HG03432 (cell line): ENCODE data around the gene ZFP57.

Experiments used
- ATAC-seq: cut with Tn5 transposase; IDR thresholded peaks from one replicate; pipeline ENCODE4 v1.9.1; 2021; ENCODE audit warnings: mild to moderate bottlenecking, moderate library complexity; ENCODE audit not compliant: unreplicated experiment

Gene ZFP57

GRCh38 chr6:29680904-29681303 is at the start of gene ZFP57:
Gene ZFP57, minus strand, starts transcription at chr6:29681152. Its CDS starts 4,149 bp downstream, at chr6:29677003.
- no peak for ATAC-seq

DNA sequence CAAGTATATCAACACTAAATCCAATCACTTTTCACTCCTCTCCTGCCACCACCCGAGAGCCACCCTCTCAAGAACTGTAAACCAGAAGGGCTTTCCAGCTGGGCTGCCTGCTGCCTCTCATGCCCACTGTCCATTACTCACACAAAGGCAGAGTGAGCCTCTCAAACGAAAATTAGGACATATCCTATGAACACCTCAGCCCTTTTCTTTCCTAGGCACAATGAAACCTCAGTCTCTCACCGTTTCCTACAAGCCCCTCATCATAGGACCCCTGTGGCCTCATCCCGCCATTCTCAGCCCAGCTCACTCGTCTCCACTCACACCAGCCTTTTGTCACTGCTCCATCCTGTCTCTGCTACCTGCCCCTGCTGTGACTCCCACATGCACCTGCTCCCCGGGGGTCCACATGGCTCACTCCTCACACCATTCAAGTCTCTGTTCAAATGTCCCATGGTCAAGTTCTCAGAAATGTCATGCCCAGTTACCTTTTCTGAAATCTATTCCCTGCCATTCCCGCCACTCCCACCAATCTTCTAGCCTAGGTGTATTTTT is 49.7 kb upstream of the ZFP57 start:
- ATAC-seq = no peak

DNA sequence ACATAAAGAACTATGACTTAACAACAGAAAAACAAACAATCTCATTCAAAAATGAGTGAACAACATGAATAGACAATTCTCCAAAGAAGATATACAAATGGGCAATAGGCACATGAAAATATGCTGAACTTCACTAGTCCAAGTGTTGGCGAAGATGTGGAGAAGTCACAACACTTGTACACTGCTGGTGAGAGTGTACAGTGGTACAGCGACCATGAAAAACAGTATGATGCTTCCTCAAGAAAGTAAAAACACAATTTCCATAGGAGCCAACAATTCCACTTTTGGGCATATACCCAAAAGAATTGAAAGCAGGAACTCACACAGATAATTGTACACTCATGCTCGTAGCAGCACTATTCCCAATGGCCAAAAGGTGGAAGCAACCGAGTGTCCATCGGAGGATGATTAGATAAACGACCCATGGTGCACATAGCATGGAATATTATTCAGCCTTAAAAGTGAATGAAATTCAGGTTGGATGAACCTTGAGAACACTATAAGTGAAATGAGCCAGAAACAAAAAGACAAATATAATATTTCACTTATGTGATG is 48.9 kb upstream of the ZFP57 start:
- ATAC-seq = no peak

DNA sequence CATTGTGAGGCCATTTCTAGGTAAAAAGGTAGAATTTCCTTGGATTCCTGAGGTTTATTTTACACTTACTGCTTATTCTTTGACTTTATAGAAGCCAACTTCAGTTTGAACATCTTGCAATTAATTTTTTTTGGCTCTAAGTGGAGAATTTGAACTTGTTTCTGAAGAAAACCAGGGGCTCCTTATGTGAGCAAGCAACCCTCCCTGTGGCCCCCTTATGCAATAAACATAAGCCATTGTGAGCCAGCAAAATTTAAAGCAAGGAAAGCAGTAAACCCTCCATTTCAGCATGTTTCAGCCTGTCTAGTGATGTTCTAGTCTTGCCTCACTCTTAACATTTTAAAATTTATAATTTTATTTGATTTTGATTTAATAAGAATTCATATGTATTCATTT is 47.9 kb upstream of the ZFP57 start:
- ATAC-seq = no peak

DNA sequence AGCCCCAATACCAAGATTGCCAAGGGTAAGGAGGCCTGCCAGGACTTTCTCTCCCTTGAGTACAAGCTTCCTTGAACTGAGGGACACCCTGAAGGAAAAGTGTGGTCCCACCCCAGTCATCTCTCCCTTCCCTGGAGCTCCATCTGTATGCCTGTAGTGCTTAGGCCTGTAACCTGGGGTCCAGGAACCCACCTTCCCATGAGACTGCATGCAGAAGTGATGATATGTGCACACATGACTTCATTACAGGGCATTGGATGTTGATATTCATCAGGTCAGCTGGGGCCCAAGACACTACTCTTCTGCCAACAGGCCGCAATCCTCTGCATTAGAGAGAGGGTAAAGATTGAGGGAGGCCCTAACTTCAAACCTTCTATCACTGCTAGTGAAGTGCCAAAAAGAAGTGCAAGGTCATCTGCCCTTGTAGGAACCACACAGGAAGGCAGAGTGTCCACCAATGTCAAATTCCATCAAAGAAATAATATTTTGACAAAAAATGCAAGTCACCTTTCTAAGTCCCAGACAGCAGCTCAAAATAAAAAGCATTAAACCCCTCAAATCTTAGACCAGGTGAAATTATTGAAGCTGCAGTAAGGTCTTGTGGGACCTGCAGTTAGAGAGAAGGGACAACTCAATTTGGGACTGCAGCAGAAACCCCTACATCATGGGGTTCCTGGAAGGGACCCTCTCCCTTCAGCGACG is 47.4 kb upstream of the ZFP57 start:
- no peak for ATAC-seq

DNA sequence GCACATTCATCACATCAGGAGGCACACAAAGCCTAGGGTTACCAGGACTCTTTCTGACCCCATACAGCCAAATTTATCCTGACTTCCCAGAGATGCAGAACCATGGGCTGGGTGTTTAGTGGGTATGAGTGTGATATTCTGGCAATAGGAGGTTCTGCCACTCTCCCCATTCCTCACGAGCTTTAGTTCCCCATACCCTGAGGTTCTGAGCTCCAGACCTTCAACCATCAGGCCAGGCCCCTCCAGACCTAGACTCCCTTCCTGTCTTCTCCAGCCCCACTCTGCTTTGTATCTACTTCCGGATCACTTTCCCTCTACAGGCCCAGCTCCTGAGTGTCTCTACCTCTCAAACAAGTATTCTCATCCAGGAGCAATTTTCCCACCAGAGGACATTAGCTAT is 46.7 kb upstream of the ZFP57 start:
- no peak for ATAC-seq

- ATAC-seq = no peak
Measured at GRCh38 chr6:29726571-29727194, 45.7 kb upstream of the ZFP57 start.

DNA sequence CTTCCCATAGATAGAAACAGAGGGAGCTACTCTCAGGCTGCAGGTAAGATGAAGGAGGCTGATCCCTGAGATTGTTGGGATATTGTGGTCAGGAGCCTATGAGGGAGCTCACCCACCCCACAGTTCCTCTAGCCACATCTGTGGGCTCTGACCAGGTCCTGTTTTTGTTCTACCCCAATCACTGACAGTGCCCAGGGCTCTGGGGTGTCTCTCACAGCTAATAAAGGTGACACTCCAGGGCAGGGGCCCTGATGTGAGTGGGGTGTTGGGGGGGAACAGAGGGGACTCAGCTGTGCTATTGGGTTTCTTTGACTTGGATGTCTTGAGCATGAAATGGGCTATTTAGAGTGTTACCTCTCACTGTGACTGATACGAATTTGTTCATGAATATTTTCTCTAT is 45.0 kb upstream of the ZFP57 start:
- no peak for ATAC-seq

DNA sequence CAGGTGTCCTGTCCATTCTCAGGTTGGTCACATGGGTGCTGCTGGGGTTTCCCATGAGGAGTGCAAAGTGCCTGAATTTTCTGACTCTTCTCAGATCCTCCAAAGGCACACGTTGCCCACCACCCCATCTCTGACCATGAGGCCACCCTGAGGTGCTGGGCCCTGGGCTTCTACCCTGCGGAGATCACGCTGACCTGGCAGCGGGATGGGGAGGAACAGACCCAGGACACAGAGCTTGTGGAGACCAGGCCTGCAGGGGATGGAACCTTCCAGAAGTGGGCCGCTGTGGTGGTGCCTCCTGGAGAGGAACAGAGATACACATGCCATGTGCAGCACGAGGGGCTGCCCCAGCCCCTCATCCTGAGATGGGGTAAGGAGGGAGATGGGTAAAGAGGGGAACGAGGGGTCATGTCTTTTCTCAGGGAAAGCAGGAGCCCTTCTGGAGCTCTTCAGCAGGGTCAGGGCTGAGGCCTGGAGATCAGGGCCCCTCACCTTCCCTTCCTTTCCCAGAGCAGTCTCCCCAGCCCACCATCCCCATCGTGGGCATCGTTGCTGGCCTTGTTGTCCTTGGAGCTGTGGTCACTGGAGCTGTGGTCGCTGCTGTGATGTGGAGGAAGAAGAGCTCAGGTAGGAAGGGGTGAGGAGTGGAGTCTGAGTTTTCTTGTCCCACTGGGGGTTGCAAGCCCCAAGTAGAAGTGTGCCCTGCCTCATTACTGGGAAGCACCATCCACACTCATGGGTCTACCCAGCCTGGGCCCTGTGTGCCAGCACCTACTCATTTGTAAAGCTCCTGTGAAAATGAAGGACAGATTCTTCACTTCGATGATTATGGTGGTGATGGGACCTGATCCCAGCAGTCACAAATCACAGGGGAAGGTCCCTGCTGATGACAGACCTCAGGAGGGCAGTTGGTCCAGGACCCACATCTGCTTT is 44.3 kb upstream of the ZFP57 start:
- ATAC-seq = no peak

DNA sequence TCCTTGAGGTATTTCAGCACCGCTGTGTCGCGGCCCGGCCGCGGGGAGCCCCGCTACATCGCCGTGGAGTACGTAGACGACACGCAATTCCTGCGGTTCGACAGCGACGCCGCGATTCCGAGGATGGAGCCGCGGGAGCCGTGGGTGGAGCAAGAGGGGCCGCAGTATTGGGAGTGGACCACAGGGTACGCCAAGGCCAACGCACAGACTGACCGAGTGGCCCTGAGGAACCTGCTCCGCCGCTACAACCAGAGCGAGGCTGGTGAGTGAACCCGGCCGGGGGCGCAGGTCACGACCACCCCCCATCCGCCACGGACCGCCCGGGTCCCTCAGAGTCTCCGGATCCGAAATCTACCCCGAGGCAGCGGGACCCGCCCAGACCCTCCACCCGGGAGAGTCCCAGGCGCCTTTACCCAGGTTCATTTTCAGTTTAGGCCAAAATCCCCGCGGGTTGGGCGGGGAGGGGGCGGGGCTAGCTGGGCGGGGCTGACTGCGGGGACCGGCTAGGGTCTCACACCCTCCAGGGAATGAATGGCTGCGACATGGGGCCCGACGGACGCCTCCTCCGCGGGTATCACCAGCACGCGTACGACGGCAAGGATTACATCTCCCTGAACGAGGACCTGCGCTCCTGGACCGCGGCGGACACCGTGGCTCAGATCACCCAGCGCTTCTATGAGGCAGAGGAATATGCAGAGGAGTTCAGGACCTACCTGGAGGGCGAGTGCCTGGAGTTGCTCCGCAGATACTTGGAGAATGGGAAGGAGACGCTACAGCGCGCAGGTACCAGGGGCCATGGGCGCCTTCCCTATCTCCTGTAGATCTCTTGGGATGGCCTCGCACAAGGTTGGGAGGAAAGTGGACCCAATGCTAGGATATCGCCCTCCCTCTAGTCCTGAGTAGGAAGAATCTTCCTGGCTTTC is 43.0 kb upstream of the ZFP57 start:
- ATAC-seq = peak; percentile 49

- peak; percentile 87 for ATAC-seq
Measured at GRCh38 chr6:29723262-29723665, 42.3 kb upstream of the ZFP57 start, which contains the start of gene HLA-F. Gene HLA-F, plus strand, starts transcription at chr6:29723434. Its CDS starts 30 bp downstream, at chr6:29723464.

GRCh38 chr6:29720863-29721262 is 39.9 kb upstream of the ZFP57 start:
- no peak for ATAC-seq

DNA sequence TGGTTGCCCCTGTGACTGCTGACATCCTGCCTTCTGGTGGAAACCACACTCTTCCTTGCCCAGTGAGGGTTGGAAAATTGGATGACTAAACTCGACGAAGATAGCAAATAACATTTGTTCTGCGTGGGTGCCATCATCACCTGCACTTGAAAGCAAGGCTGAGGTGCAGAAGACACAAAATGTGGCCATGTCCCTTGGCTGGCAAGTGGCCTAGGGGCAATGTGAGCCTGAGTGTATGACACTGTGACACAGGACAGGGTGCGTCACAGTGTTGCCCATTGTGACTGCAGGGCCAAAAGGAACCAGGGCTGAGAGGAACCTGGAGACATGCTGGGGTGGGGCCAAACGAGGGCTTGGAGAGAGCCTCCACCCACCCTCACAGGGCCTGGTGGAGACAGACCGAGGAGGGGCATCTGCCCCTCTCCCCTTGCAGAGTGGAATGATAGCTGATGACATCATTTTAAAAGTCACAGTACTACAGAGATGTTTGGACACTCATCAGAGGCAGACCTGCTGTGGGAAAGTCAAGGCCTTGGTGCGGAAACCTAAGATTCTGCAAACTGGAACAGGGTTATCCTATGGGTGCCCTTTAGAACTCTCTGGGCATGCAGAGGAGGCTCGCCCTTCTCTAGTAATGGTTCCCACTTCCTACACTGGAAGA is 29.5 kb upstream of the ZFP57 start:
- ATAC-seq = no peak

GRCh38 chr6:29709188-29709587 is 28.2 kb upstream of the ZFP57 start:
- ATAC-seq = no peak

DNA sequence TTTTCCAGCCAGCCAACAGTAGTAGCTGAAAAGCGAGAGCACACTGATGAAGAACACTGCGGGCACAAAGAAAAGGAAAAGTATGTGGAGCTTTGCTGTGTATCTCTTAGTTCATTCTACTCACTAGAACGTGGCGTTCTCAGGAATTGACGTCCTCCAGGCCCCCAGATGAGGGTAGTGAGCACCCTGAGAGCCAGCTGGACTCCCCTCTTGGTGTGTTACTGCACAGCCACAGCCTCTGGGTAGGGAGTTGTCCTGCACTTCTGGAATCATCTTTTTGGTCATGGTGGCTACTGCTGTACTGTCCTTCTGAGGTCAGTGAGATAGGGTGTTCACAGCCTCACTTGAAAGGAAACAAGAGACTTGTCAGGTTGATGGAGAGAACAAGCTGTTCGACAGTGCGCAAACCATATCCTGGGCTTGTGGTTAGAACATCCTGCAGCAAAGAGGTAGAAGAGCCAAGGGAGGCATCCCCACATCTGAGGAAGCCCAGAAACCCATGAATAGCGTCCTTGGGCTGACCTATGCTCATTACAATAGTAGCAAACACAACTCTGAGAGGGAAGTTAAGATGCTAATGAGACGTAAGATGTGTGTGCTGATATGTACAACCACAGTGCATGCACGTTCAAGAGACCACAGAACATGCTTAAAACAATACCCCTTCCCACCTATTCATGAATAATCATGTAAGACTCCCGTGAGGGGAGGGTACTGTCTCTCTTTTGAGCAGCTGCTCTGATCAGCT is 27.7 kb upstream of the ZFP57 start:
- no peak for ATAC-seq

- no peak for ATAC-seq
Measured at GRCh38 chr6:29705389-29706231, 24.7 kb upstream of the ZFP57 start.

DNA sequence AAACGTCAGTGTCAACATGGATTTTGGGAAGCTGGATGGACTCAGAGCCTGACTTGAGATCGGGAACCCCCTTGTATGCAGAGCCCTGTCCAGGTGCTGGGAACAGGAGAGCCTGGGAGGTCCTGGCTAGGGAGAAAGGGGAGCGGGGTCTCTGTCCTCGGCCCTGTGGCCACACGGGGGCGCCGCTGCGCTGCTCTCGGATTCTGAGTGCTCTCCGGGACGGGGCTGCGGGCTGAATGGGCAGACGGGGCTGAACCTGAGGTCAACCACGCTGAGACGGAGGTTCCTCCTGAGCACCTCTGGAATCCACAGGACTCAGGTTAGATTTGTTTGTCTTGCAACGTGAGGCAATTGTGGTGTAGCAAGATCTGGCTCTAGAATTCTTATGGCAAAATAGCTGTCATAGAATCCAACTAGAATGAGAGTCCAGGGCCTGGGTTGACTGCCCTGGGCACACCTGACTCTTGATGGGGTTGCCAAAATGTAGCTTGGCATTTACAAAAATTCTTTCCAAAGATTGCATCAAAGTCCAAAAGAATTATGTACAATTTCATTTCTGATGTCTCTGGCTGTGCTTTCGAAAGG is 21.7 kb upstream of the ZFP57 start:
- ATAC-seq = no peak
